Spleen (tissue), 11 donors: Measurements from ENCODE around the gene PHLPP2. TPM values are rescaled to one million over a fixed set of nuclear protein-coding genes. Genes with fewer than 3 reads are reported as not detected.

ENCODE experiments used
- DNase-seq: peaks from one replicate; pipeline ENCODE4 v3.0.0-alpha.2; 2020
- H3K27ac ChIP-seq, 8 donors: fragments of 200-600 bp; sonication (generic) in 7 of 8; 1 replicate in 4 of 8; 2 replicates in 4 of 8; pipeline versions ENCODE4 v1.5.0 to v1.8.0; 2016 to 2021; ENCODE audit warnings: inconsistent platforms in 4 of 8, mild to moderate bottlenecking in 4 of 8, moderate library complexity in 1 of 8
- H3K27me3 ChIP-seq, 7 donors: fragments of 200-600 bp; sonication (generic) in 6 of 7; replicated peaks in 1 of 7; 1 replicate in 4 of 7; 2 replicates in 3 of 7; pipeline versions ENCODE4 v1.5.0 to v1.8.0; 2016 to 2021; ENCODE audit warnings: inconsistent platforms in 3 of 7, mild to moderate bottlenecking in 1 of 7
- H3K36me3 ChIP-seq, 6 donors: fragments of 200-600 bp; sonication (generic) in 5 of 6; 1 replicate in 4 of 6; 2 replicates in 2 of 6; pipeline versions ENCODE4 v1.5.0 to v1.8.0; 2016 to 2021; ENCODE audit warnings: inconsistent platforms in 2 of 6
- H3K4me1 ChIP-seq, 6 donors: fragments of 200-600 bp; sonication (generic) in 5 of 6; 1 replicate in 3 of 6; 2 replicates in 3 of 6; pipeline versions ENCODE4 v1.5.0 to v1.8.0; 2016 to 2021; ENCODE audit warnings: inconsistent platforms in 3 of 6
- H3K4me3 ChIP-seq, 8 donors: fragments of 200-600 bp; sonication (generic) in 7 of 8; 1 replicate in 4 of 8; 2 replicates in 4 of 8; pipeline versions ENCODE4 v1.5.0 to v1.8.0; 2016 to 2021; ENCODE audit warnings: inconsistent platforms in 4 of 8, mild to moderate bottlenecking in 4 of 8, moderate library complexity in 2 of 8
- H3K9me3 ChIP-seq, 8 donors: fragments of 200-600 bp; sonication (generic) in 7 of 8; 1 replicate in 4 of 8; 2 replicates in 4 of 8; pipeline versions ENCODE4 v1.5.0 to v1.8.0; 2016 to 2021; ENCODE audit warnings: inconsistent platforms in 4 of 8
- POLR2A ChIP-seq, 3 donors: fragments of 450-650 bp; IDR thresholded peaks; one replicate each; pipeline ENCODE4 v1.5.1; 2017; ENCODE audit warnings: antibody characterized with exemption in 3 of 3, mild to moderate bottlenecking in 1 of 3
- POLR2AphosphoS5 ChIP-seq, 3 donors: sonication (generic); formaldehyde crosslinking; IDR thresholded peaks; one replicate each; pipeline ENCODE4 v1.5.1; 2017; ENCODE audit warnings: antibody characterized with exemption in 3 of 3
- WGBS, 5 donors: extraction: QIAGEN DNeasy Blood & Tissue Kit in 3 of 5; methylation state at CpG; one replicate each; pipeline versions ENCODE4 v1.1.5 to v1.1.7; 2013 to 2018; 5-methylcytosine and 5-hydroxymethylcytosine counted together
- intact Hi-C: fragments of 100-400 bp; cut with DNase I; formaldehyde crosslinking; loops from one replicate; pipeline ENCODE4 v1.15.0; 2023; ENCODE audit warnings: low total_unique reads
- polyA plus RNA-seq, 3 donors: library from polyadenylated mRNA; stranded (reverse); fragments of 200-250 nt; gene quantifications; one replicate each; pipeline ENCODE4 v1.2.1, GENCODE V29; 2013
- total RNA-seq, 7 donors: library from RNA; depleted of rRNA in 3 of 7; stranded (reverse); fragments of >200 nt in 3 of 7; fragmentation: NEBNext Ultra II Directional in 4 of 7; extraction: Animal tissue kit (Norgen Biotek cat#: 25700) in 4 of 7; gene quantifications; one replicate each; pipeline versions ENCODE4 v1.1.0 to v1.2.1, GENCODE V29; 2016 to 2021
- TF ChIP-seq, protein P1 (sequence below), 11 experiments: fragments of 200-600 bp in 7 of 11; fragments of 450-650 bp in 4 of 11; sonication (generic) in 4 of 11; IDR thresholded peaks in 8 of 11; conservative IDR thresholded peaks in 3 of 11; 1 replicate in 7 of 11; 2 replicates in 4 of 11; pipeline versions ENCODE4 v1.4.0 to v1.8.0; 2016 to 2021; ENCODE audit warnings: antibody characterized with exemption in 11 of 11, inconsistent platforms in 4 of 11, mild to moderate bottlenecking in 1 of 11
- donor health status: healthy with polysubstance abuse.
- donor health status: DM: no; HTN: no; CAD: no; lungs with moderate emphysema.
- donor health status: DM: no; HTN: no; CAD: no.
- donor health status: Bipolar disorder and iron deficiency.
- donor health status: healthy.
- donor health status: DM: no; HTN: no; CAD: no.
- donor health status: DM: yes; HTN: yes; CAD: no.

Gene PHLPP2
- total and polyA plus RNA-seq, 10 donors, result 1.0 to 10.9 (median 8.0) TPM

DNA sequence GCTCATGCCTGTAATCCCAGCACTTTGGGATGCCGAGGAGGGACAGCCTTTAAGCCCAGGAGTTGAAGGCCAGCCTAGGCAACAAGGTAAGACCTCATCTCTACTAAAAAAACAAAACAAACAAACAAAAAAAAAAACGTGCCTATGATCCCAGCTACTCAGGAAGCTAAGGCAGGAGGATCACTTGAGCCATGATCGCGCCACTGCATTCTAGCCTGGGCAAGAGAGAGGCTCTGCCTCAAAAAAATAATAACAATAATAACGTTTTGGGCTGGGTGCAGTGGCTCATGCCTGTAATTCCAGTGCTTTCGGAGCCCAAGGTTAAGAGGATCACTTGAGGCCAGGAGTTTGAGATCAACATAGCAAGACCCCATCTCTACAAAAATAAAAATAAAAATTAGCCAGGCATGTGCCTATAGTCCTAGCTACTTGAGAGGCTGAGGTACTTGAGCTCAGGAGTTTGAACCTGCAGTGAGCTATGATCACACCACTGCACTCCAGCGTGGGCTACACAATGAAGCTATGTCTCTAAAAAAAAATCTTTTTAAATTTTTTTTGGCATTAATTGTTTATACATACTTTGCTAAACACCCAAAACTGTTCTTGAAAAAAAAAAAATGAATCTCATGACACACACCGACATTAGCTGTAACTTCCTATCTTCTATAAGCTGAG is 3.3 kb downstream of the PHLPP2 start:
- intact Hi-C loops, result no loop called here
- Histone ChIP-seq H3K36me3 (no peaks in the 10 kb centered on the region), H3K9me3 (no peaks in the 10 kb centered on the region), H3K4me3 (no peak overlapping the region), H3K4me1 (peaks cover 4 to 35% (median 23%) of the 10 kb centered on the region in 6 donors), H3K27ac (no peak overlapping the region), H3K27me3 (peaks cover 0 to 7% (median 0%) of the 10 kb centered on the region in 7 donors)
- WGBS, 5 donors, result 75 to 90% (median 81%) methylated on average over 8 of the region's 8 CpGs
- TF ChIP-seq POLR2A (IDR thresholded peaks at IDR 0.05), result no peak
- TF ChIP-seq, protein P1, sequence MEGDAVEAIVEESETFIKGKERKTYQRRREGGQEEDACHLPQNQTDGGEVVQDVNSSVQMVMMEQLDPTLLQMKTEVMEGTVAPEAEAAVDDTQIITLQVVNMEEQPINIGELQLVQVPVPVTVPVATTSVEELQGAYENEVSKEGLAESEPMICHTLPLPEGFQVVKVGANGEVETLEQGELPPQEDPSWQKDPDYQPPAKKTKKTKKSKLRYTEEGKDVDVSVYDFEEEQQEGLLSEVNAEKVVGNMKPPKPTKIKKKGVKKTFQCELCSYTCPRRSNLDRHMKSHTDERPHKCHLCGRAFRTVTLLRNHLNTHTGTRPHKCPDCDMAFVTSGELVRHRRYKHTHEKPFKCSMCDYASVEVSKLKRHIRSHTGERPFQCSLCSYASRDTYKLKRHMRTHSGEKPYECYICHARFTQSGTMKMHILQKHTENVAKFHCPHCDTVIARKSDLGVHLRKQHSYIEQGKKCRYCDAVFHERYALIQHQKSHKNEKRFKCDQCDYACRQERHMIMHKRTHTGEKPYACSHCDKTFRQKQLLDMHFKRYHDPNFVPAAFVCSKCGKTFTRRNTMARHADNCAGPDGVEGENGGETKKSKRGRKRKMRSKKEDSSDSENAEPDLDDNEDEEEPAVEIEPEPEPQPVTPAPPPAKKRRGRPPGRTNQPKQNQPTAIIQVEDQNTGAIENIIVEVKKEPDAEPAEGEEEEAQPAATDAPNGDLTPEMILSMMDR (IDR thresholded peaks at IDR 0.05 in 8 of 11, conservative IDR thresholded peaks at IDR 0.05 in 3 of 11), result no peak
- TF ChIP-seq POLR2AphosphoS5 (IDR thresholded peaks at IDR 0.05), result no peak
- DNase-seq, result no peak

DNA sequence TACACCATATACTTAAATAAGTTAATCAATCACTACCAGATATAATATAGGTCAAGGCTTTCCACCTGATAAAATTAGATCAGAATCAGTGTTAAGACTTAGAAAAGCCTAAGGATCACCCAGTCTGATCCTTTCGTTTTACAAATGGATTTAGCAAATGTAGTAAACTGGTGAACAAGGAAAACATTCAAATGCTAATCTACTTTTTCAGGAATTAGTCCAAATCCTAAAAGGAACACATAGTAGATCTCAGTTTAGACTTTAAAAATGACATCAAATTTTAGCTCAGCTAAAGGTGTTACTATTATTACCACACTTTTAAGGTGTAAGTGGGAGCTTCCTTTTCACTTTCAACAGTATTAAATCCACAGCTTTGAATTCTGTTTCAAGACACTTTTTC is 12.0 kb downstream of the PHLPP2 start:
- Histone ChIP-seq H3K27ac (no peak overlapping the region), H3K27me3 (no peaks in the 10 kb centered on the region), H3K4me1 (peaks cover 0 to 11% (median 2%) of the 10 kb centered on the region in 6 donors), H3K36me3 (peaks cover 0 to 28% (median 4%) of the 10 kb centered on the region in 6 donors), H3K9me3 (no peaks in the 10 kb centered on the region), H3K4me3 (no peak overlapping the region)
- intact Hi-C loops, result no loop called here
- 73 to 85% (median 80%) methylated on average over 1 of the region's 1 CpG for WGBS, 5 donors
- TF ChIP-seq, protein P1 (IDR thresholded peaks at IDR 0.05 in 8 of 11, conservative IDR thresholded peaks at IDR 0.05 in 3 of 11), result no peak
- TF ChIP-seq POLR2AphosphoS5 (IDR thresholded peaks at IDR 0.05), result no peak
- no peak for TF ChIP-seq POLR2A (IDR thresholded peaks at IDR 0.05)
- no peak for DNase-seq

DNA sequence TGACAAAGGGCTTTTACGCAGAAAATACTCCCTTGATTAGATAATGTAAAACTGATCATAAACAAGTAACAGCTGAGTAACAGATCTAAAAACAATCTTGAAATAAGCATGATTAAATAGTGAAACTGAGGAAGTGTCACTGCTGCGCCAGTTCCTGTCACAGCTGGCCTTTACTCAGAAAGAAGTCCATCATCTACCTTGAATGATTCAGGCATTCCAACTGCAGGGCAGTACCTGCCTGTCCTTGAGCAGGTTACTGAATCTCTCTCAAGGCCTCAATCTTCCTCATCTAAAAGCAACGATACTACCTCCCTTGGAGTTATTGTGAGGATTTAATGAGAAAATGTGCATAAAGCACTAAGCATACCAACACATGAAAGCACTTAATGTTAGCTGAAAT is 12.7 kb downstream of the PHLPP2 start:
- WGBS, 5 donors, result 69 to 92% (median 83%) methylated on average over 3 of the region's 3 CpGs
- peaks cover 0 to 28% (median 4%) of the 10 kb centered on the region in 6 donors for H3K36me3 ChIP-seq
- no peaks in the 10 kb centered on the region for H3K9me3 ChIP-seq
- no peak for TF ChIP-seq POLR2AphosphoS5 (IDR thresholded peaks at IDR 0.05)
- TF ChIP-seq, protein P1 (IDR thresholded peaks at IDR 0.05 in 8 of 11, conservative IDR thresholded peaks at IDR 0.05 in 3 of 11), result no peak
- DNase-seq, result no peak
- H3K27me3 ChIP-seq, result no peaks in the 10 kb centered on the region
- H3K27ac ChIP-seq, result peak overlapping the region in 1 of 8 donors; percentile 21
- no peak overlapping the region for H3K4me3 ChIP-seq
- intact Hi-C loops, result no loop called here
- H3K4me1 ChIP-seq, result peaks cover 0 to 11% (median 2%) of the 10 kb centered on the region in 6 donors

DNA sequence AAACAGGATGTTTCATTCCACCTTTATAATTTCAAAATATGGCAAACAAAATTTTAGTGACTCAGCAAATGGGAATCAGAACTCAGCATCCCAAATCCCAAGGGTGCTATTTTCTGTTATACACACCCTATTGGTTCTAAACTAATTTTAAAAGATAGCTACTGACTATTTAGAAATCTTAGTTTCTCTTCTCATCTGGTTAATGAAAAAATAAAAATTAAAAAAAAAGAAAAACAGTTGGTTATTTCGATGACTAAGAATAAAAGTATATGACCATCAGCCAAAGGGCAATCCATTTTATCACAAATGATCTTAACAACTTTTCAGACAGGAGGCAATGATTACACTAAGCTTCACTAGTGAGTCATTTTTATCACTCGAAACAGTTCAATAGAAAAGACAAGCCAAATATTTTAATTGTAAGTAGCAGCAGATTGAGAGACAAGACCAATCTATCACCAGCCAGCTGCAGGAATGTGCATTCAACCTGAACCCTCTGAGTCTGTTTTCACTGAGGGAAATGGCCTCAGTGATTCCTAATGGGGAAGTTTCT is 15.2 kb downstream of the PHLPP2 start:
- no peaks in the 10 kb centered on the region for H3K27me3 ChIP-seq
- no peaks in the 10 kb centered on the region for H3K9me3 ChIP-seq
- peak overlapping the region in 1 of 8 donors; percentile 25 for H3K27ac ChIP-seq
- 56 to 85% (median 74%) methylated on average over 2 of the region's 2 CpGs for WGBS, 5 donors
- no peak overlapping the region for H3K4me3 ChIP-seq
- TF ChIP-seq POLR2A (IDR thresholded peaks at IDR 0.05), result no peak
- no peak for TF ChIP-seq POLR2AphosphoS5 (IDR thresholded peaks at IDR 0.05)
- TF ChIP-seq, protein P1 (IDR thresholded peaks at IDR 0.05 in 8 of 11, conservative IDR thresholded peaks at IDR 0.05 in 3 of 11), result no peak
- intact Hi-C loops, result no loop called here
- H3K4me1 ChIP-seq, result peaks cover 0 to 11% (median 2%) of the 10 kb centered on the region in 6 donors
- peaks cover 0 to 17% (median 2%) of the 10 kb centered on the region in 6 donors for H3K36me3 ChIP-seq
- no peak for DNase-seq
